HEK293 (cell line): Measurements from ENCODE around the gene SRBD1.

Experiments used
- ZNF639 ChIP-seq: fragments of 450-650 bp; formaldehyde crosslinking; IDR thresholded peaks from 2 replicates; pipeline ENCODE4 v1.5.1; 2016; ENCODE audit warnings: missing biosample characterization, missing genetic modification characterization
- ZNF654 ChIP-seq: fragments of 450-650 bp; formaldehyde crosslinking; IDR thresholded peaks from 2 replicates; pipeline ENCODE4 v1.5.1; 2016; ENCODE audit warnings: low read depth, missing biosample characterization, missing genetic modification characterization
- TF ChIP-seq, protein P1 (sequence below): fragments of 450-650 bp; formaldehyde crosslinking; IDR thresholded peaks from 2 replicates; pipeline ENCODE4 v1.5.1; 2016; ENCODE audit warnings: missing biosample characterization, missing genetic modification characterization

- TF ChIP-seq ZNF639: no peak
- no peak for TF ChIP-seq ZNF654 (tag by site-specific recombination)
- TF ChIP-seq, protein P1, sequence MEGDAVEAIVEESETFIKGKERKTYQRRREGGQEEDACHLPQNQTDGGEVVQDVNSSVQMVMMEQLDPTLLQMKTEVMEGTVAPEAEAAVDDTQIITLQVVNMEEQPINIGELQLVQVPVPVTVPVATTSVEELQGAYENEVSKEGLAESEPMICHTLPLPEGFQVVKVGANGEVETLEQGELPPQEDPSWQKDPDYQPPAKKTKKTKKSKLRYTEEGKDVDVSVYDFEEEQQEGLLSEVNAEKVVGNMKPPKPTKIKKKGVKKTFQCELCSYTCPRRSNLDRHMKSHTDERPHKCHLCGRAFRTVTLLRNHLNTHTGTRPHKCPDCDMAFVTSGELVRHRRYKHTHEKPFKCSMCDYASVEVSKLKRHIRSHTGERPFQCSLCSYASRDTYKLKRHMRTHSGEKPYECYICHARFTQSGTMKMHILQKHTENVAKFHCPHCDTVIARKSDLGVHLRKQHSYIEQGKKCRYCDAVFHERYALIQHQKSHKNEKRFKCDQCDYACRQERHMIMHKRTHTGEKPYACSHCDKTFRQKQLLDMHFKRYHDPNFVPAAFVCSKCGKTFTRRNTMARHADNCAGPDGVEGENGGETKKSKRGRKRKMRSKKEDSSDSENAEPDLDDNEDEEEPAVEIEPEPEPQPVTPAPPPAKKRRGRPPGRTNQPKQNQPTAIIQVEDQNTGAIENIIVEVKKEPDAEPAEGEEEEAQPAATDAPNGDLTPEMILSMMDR (tag by site-specific recombination): no peak
These were observed 114.2 kb downstream of the SRBD1 start for GRCh38 chr2:45496869-45497268.
